Panc1 (cell line): ENCODE measurements around the gene CLEC18C. TPM values are rescaled to one million over a fixed set of nuclear protein-coding genes. Genes with fewer than 3 reads are reported as not detected.

ENCODE experiments used
- ATAC-seq: fragments of 200-7000 bp; cut with Tn5 transposase; 2 replicates; pipeline ENCODE4 v1.9.1; 2020; ENCODE audit warnings: mild to moderate bottlenecking, moderate library complexity
- BruUV-seq: library from RNA; stranded (reverse); fragments of 400-500 nt; replicated peaks from 2 replicates; lab custom pipeline; 2021; lab: Mats Ljungman, UMichigan
- CTCF ChIA-PET: fragments of 300-600 bp; sonication (Branson Sonifier 250); formaldehyde crosslinking; loops from one replicate; lab custom pipeline; 2022; ENCODE audit warnings: antibody characterized with exemption; lab: Charles Lee
- POLR2A ChIA-PET: fragments of 300-600 bp; sonication (Branson Sonifier 250); formaldehyde crosslinking; loops from one replicate; lab custom pipeline; 2022; ENCODE audit warnings: antibody characterized with exemption; lab: Charles Lee
- DNase-seq: peaks from one replicate; pipeline ENCODE4 v3.0.0-alpha.2; 2010; ENCODE audit warnings: low read depth, low spot score
- H3K27ac ChIP-seq: 2 replicates; pipeline ENCODE4 v1.5.1; 2011; ENCODE audit warnings: mild to moderate bottlenecking, low read length, inconsistent platforms
- H3K27me3 ChIP-seq: fragments of 200-500 bp; sonication (Bioruptor generic); 2 replicates; pipeline ENCODE4 v1.6.0; 2014; ENCODE audit warnings: low read length, inconsistent platforms; ENCODE audit not compliant: control insufficient read depth, insufficient read depth
- H3K36me3 ChIP-seq: fragments of 200-500 bp; sonication (Bioruptor generic); 2 replicates; pipeline ENCODE4 v1.5.1; 2014; ENCODE audit warnings: inconsistent platforms, mild to moderate bottlenecking, low read length, moderate library complexity; ENCODE audit not compliant: control insufficient read depth, insufficient read depth
- H3K4me1 ChIP-seq: 2 replicates; pipeline ENCODE4 v1.5.1; 2011; ENCODE audit warnings: inconsistent platforms, mild to moderate bottlenecking, low read length, moderate library complexity; ENCODE audit not compliant: control insufficient read depth, insufficient read depth
- H3K4me3 ChIP-seq, 2 experiments: 2 replicates each; pipeline ENCODE4 v1.5.1; 2011 to 2012; ENCODE audit warnings: low read depth in 2 of 2, low read length in 2 of 2, mild to moderate bottlenecking in 2 of 2, inconsistent platforms in 1 of 2, moderate library complexity in 1 of 2
- H3K9me3 ChIP-seq: fragments of 200-500 bp; sonication (Bioruptor generic); 2 replicates; pipeline ENCODE4 v1.5.1; 2014; ENCODE audit warnings: low read depth, mild to moderate bottlenecking, inconsistent platforms, low read length, moderate library complexity; ENCODE audit not compliant: control insufficient read depth, insufficient read depth
- POLR2AphosphoS5 ChIP-seq: IDR thresholded peaks from 2 replicates; pipeline ENCODE4 v1.6.1; 2012; ENCODE audit warnings: mild to moderate bottlenecking, low read depth, low read length, moderate library complexity
- TCF7L2 ChIP-seq: IDR thresholded peaks from 2 replicates; pipeline ENCODE4 v1.6.1; 2011; ENCODE audit warnings: mild to moderate bottlenecking, low read depth, low read length, inconsistent platforms
- in situ Hi-C: cut with HindIII; loops from 2 replicates; pipeline ENCODE4 v1.10.0; 2016; ENCODE audit warnings: low sequenced_read_pairs, low pct_unique_long_range_greater_than_20kb
- intact Hi-C: fragments of 100-400 bp; cut with micrococcal nuclease; formaldehyde crosslinking; loops from one replicate; pipeline ENCODE4 v1.10.0; 2022; ENCODE audit not compliant: unreplicated experiment
- total RNA-seq: library from RNA; stranded (reverse); gene quantifications from one replicate; pipeline ENCODE4 v1.2.1, GENCODE V29; 2021; ENCODE audit not compliant: unreplicated experiment
- TF ChIP-seq, protein P1 (sequence below), 2 experiments: IDR thresholded peaks; 2 replicates each; pipeline ENCODE4 v1.6.1; 2011 to 2012; ENCODE audit warnings: low read depth in 2 of 2, control low read depth in 1 of 2, low read length in 1 of 2, mild to moderate bottlenecking in 1 of 2, moderate library complexity in 1 of 2; ENCODE audit not compliant: insufficient read depth in 1 of 2
- TF ChIP-seq, protein P2 (sequence below): fragments of 450-650 bp; IDR thresholded peaks from 2 replicates; pipeline ENCODE4 v1.5.1; 2017; ENCODE audit warnings: mild to moderate bottlenecking

The CLEC18C gene
- total RNA-seq, 1 experiment from 2014 or later: not detected

DNA sequence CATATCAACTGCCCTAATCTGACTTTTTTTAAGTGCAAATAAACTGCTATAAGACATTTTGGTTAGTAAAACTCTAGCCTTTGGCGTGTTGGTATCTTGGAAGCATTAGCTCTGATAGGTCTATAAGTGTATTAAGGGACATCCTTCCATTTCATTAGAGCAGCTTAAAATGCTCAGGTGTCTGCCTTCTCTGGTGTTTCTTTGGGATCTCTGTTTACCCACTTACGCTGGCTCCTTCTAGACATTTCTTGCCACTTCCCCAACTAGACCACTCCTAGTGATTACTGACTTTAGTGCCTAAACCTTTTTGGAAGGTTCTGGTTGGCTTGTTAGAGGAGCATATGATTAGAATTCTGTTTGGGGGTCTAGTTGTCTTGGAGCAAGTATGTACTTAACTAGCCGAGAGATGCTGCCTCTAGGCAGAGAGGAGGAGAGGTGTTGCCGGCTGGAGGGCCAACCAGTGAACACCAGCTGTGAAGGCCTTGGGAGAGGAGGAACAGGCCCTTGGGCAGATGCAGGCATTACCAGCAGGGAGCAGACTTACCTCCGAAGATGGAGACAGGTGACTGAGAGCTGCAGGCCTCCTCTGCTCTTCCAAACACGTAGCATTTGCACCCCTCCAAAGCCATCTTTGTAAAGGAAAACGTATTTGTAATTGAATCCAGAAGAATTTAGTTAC, 15.2 kb upstream of the CLEC18C start:
- no peak for TF ChIP-seq TCF7L2
- CTCF ChIA-PET: no interaction called here
- no peak overlapping the region for H3K27ac ChIP-seq
- no peak overlapping the region for H3K4me3 ChIP-seq
- H3K27me3 ChIP-seq: no peaks in the 10 kb centered on the region
- ATAC-seq (no peak), DNase-seq (no peak)
- H3K4me1 ChIP-seq: no peaks in the 10 kb centered on the region; the same call in 1 of the 2 replicates
- POLR2A ChIA-PET: interaction anchor here (0.6 kb wide), 1 partner anchor 131 kb away, joined by 3 read pairs; the partner anchor contains the start of gene AARS1
- in situ Hi-C loops: no loop called here
- H3K9me3 ChIP-seq: no peaks in the 10 kb centered on the region
- H3K36me3 ChIP-seq: peaks cover 15% of the 10 kb centered on the region
- intact Hi-C loops: no loop called here
- no TSS peak for BruUV-seq

DNA sequence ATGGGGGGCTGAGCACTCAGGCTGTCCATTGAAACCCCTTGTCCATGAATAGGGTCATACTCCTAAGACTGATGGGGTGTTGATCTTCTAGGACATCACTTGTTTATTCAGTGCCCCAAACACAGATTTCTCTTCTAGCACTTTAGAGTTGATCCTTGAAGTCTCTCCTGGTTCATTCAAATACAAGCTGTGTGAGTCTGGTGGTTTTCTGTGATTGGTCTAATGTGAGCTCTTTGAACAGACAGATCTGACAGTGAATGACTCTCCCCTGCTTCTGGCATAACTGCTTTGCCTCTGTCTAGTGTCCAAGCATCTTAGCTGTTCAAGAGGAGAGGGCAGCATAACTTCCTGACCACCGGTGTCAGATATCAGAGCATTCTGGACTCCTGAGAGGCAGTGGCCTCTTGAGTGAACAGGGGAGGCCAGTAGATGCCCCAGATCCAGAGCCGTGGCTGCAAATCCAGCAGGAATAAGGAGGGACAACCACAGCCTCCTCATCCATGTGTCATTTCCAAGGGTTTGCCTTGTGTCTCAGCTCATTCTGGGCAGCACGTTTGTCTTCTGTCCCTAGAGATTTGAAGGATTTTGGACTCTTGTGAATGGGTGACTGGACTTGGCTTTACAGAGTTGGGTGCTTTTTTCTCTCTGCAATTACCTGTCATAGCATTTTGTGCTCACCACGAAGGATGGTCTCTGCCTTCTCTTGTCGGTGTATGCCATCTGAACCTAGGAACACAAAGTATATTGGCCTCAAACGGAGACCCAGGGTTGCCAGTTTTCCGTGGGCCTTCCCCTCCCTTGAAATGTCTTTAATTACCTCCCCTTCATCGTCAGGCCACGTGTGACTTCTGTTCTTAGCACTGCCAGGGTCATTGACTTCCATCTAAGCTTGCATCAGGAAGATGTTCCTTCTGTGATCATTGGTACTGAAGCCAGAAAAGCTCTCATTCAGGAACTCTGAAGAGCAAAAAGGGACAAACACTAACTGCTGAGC, 13.9 kb upstream of the CLEC18C start:
- no TSS peak for BruUV-seq
- intact Hi-C loops (no loop called here), in situ Hi-C loops (no loop called here)
- no peak for ATAC-seq
- no peak for DNase-seq
- Histone ChIP-seq H3K4me3 (no peak overlapping the region), H3K27me3 (no peaks in the 10 kb centered on the region), H3K36me3 (peaks cover 13% of the 10 kb centered on the region), H3K4me1 (no peaks in the 10 kb centered on the region; the same call in 1 of the 2 replicates), H3K27ac (no peak overlapping the region), H3K9me3 (no peaks in the 10 kb centered on the region)
- ChIA-PET POLR2A (no interaction called here), CTCF (no interaction called here)
- TF ChIP-seq, protein P1, sequence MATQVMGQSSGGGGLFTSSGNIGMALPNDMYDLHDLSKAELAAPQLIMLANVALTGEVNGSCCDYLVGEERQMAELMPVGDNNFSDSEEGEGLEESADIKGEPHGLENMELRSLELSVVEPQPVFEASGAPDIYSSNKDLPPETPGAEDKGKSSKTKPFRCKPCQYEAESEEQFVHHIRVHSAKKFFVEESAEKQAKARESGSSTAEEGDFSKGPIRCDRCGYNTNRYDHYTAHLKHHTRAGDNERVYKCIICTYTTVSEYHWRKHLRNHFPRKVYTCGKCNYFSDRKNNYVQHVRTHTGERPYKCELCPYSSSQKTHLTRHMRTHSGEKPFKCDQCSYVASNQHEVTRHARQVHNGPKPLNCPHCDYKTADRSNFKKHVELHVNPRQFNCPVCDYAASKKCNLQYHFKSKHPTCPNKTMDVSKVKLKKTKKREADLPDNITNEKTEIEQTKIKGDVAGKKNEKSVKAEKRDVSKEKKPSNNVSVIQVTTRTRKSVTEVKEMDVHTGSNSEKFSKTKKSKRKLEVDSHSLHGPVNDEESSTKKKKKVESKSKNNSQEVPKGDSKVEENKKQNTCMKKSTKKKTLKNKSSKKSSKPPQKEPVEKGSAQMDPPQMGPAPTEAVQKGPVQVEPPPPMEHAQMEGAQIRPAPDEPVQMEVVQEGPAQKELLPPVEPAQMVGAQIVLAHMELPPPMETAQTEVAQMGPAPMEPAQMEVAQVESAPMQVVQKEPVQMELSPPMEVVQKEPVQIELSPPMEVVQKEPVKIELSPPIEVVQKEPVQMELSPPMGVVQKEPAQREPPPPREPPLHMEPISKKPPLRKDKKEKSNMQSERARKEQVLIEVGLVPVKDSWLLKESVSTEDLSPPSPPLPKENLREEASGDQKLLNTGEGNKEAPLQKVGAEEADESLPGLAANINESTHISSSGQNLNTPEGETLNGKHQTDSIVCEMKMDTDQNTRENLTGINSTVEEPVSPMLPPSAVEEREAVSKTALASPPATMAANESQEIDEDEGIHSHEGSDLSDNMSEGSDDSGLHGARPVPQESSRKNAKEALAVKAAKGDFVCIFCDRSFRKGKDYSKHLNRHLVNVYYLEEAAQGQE (IDR thresholded peaks at IDR 0.05; ENCODE audit: insufficient read depth in 1 of 2, low read depth in 2 of 2, low read length in 1 of 2): no peak
- TF ChIP-seq, protein P2, sequence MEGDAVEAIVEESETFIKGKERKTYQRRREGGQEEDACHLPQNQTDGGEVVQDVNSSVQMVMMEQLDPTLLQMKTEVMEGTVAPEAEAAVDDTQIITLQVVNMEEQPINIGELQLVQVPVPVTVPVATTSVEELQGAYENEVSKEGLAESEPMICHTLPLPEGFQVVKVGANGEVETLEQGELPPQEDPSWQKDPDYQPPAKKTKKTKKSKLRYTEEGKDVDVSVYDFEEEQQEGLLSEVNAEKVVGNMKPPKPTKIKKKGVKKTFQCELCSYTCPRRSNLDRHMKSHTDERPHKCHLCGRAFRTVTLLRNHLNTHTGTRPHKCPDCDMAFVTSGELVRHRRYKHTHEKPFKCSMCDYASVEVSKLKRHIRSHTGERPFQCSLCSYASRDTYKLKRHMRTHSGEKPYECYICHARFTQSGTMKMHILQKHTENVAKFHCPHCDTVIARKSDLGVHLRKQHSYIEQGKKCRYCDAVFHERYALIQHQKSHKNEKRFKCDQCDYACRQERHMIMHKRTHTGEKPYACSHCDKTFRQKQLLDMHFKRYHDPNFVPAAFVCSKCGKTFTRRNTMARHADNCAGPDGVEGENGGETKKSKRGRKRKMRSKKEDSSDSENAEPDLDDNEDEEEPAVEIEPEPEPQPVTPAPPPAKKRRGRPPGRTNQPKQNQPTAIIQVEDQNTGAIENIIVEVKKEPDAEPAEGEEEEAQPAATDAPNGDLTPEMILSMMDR: no peak
- no peak for TF ChIP-seq POLR2AphosphoS5
- TF ChIP-seq TCF7L2: no peak
